Stimulated activated CD4-positive, alpha-beta T cell treated with anti-CD3 and anti-CD28 coated beads, Interleukin-4, amount 100 ng/mL, for 48 hours (primary cell): ENCODE data around the gene FAM13A.
"Not testable (repeated sequence)": the region's sequence is repeated elsewhere in the genome, so short reads cannot be mapped to it uniquely, and the experiment has no call there.

ENCODE experiments used
- DNase-seq, 2 donors: peaks; one replicate each; pipeline ENCODE4 v3.0.0-alpha.2; 2020; ENCODE audit warnings: low read depth in 2 of 2

Gene FAM13A

GRCh38 chr4:89042055-89042454 lies 14.9 kb downstream of the FAM13A start:
- no peak for DNase-seq

DNA sequence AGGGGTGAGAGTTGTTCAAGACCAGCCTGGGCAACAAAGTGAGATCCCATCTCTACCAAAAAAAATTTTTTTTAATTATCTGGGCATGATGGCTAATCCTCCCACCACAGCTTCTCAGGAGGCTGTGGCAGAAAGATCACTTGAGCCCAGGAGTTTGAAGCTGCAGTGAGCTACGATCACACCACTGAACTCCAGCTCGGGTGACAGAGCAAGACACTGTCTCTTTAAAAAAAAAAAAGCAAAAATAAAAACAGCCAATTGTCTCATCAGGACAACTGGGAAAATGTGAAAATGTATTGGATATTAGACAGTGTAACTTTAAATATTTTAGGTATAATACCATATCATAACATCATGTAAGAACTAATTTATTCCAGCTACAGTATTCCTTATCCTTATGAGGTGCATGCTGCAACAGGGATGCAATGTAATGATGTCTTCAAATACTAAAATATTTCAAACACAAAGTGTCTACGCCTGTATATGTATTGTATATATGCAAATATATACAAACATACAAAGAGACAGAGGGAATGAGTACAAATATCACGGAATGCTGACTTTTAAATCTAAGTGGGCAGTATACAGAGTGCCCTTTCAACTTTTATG lies 17.2 kb downstream of the FAM13A start:
- no peak for DNase-seq

DNA sequence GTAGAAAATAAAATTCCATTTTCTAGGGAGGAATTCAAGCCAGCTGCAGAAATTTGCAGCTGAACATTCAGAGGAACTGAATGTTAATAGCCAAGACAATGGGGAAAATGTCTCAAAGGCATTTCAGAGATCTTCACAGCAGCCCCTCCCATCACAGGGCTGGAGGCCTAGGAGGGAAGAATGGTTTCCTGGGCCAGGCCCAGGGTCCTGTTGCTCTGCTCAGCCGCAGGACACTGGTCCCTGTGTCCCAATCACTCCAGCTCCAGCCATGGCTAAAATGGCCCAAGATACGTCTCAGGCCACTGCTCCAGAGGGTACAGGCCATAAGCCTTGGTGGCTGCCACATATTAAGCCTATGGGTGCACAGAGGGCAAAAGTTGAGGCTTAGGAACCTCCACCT lies 20.4 kb downstream of the FAM13A start:
- DNase-seq: no peak

DNA sequence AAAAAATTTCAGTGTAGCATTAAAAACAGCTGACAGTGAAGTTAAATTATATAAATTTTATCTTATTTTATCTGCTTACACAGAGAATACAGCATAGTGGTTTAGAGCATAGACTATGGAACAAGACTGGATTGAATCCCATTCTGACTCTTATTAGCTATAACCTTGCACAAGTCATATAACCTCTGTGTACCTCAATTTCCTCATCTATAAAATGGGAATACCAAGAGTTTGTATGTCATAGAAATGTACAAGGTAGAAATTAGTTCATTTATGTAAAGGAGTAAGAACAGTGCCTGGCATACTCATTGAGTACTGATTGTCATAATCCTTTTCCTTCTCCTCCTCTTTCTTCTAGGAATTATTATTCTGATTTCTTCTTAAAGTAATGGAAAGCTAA lies 25.7 kb downstream of the FAM13A start:
- DNase-seq: no peak

GRCh38 chr4:89029591-89029990 lies 27.4 kb downstream of the FAM13A start:
- DNase-seq: no peak

DNA sequence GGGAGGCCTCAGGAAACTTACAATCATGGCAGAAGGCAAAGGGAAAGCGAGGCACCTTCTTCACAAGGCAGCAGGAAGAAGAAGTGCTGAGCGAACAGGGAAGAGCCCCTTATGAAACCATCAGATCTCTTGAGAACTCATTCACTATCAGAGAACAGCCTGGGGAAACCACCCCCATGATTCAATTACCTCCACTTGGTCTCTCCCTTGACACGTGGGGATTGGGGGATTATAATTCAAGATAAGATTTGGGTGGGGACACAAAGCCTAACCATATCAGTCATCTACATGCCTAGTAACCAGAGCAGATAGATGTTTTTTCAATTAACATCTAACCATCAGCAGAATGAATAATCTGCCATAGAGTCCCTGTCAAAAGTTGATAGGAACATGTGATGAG lies 30.4 kb downstream of the FAM13A start:
- DNase-seq: no peak

DNA sequence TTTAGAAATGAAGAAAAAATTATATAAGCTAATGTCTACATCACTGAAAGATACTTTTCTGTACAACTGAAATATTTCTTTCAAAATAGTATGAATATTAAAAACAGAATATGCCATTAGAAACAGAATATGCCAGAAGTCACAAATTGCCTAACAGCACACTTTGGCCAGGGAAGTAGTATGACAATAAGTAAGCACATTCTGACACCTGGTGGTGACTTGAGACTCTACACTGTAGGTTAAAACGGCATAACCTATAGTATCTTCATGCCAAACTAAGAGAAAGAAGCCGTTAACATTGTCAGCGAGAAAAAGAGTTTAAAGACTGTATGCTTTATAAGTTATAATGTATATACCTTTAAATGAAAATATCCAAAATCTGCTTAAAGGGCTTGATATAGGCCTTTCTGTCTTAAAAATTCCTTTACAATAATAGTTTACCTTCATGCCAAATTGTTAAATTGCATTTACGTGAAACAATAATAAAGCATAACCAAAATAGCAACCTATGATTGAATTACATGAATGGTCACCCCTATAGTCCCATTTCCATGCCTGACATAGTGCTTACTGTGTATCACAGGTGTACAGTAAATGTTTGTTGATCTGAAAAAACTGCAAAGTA lies 32.8 kb downstream of the FAM13A start:
- peak in 1 of 2 donors; percentile 22 for DNase-seq

- DNase-seq: no peak
These were observed 33.8 kb downstream of the FAM13A start for GRCh38 chr4:89023140-89023539.

- DNase-seq: no peak
These were observed 34.4 kb downstream of the FAM13A start for GRCh38 chr4:89022426-89023128.

DNA sequence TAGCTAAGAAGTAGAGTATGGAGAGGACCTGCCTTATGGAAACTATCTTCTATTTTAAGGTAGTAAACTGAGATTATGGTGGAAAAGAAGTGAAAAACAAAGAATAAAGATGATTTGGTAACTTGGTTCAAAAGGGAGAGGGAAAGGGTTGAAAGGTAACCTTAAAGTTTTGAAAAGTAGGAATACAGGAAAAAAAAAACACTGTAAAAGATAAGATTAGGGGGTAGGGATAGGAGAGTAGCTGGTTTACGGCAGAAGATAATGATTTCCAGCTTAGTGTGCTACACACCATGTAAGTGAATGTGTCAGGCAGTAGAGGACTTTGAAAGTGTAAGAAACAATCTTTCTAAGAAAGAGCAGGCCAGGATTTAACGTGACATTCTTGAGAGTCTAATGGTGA lies 35.3 kb downstream of the FAM13A start:
- DNase-seq: no peak

DNA sequence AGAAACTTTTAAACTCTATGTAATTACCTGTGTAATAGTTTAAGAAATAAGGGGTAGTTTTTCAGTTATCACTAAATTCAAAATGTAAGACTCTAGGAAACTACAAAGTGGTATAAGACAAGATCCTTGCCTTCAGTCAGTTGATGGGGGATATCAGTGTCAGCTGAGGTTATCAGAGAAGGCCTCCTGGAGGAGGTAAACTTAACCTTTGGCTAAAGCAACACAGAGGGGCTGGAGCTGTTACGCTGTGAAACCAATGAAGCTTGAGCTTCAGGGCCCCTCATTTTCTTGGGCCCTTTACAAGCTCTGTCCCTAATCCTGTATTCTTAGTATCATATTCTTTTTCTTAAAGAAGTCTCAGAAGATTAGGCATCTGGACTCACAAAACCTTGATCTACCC lies 35.9 kb downstream of the FAM13A start:
- no peak for DNase-seq

- not testable (repeated sequence) for DNase-seq
These were observed 42.1 kb downstream of the FAM13A start for GRCh38 chr4:89014897-89015296.

DNA sequence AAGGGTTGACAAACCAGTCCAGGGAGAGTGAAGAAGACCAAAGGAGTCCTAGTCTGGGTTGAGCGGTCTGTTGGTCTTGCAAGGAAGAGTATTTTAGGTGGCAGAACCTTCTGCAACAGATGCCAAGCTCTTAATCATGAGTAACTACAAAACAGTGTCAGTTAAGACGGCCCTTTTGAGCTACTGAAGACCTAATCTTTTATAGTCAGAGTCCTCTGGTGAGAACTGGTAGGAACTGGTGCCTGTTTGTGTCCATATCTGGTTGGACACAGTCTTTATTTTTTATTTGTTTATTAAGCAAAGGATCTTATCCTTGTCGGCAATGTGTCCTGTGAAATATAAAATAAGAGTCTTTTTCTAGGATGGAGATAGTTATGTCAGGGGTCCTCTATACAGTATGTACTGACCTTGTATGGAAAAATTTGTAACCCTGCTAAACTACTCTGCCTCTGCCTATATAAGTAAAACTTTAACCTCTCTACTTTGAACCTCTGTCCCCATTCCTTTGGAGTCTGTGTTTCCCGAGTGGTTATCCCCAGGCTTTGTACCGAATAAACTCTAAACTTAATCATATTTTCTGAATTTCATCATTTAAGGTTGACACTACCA lies 47.1 kb downstream of the FAM13A start:
- no peak for DNase-seq

DNA sequence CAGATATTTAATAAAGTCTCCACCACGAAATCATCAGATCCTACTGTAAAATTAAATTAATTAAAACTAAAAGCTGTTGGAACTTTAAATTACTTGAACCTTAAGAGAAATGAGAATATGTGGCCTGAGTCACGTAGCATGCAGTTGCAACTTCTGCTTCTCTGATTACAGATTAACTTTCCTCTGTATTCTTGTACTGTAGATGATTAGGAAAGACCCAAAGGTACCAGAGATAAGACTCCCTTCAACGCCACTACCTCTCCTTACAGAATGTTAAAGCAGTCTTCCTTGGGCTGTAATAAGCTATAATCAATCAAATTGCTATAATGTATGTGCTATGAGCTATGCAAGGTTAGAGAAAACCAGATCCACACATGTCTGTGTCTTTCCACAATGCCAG lies 47.9 kb downstream of the FAM13A start:
- DNase-seq: no peak

DNA sequence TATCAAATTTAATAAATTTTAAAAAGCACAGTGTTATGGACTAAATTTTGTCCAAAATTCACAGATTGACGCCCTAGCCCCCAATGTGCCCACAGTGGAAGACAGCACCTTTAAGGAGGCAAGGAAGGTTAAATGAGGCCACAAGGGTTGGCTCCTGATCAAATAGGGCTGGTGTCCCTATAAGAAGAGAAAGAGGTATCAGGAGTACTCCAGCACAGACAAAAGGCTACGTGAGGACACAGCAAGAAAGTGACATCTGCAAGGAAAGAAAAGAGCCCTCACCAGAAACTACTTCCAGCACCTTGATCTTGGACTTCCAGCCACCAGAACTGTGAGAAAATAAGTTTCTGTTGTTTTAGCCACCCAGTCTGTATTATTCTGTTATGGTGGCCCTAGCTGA lies 48.8 kb downstream of the FAM13A start:
- DNase-seq: no peak

DNA sequence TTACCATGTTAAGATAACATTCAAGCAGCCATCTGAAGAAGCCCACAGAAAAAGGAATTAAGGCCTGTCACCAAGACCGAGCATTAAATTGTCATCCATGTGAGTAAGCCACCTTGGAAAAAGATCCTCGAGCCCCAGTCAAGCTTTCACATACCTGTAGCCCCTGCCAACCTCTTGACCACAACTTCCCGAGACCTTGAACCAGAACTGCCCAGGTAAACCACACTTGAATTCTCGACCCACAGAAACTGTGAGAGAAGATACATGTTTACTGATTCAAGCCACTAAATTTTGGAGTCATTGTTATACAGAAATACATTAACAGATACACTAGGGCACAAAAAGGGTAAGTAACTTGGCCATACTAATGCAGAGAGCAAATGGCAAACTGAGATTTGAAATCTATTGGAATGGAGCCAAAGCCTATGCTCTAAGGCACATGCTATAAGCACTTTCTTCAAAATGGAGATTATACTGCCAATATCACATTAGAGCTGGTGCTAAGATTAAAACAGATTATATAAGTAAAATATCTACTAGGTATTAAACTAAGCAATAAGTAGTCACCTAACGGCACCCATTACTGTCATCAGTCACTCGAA lies 49.5 kb downstream of the FAM13A start:
- DNase-seq: no peak

DNA sequence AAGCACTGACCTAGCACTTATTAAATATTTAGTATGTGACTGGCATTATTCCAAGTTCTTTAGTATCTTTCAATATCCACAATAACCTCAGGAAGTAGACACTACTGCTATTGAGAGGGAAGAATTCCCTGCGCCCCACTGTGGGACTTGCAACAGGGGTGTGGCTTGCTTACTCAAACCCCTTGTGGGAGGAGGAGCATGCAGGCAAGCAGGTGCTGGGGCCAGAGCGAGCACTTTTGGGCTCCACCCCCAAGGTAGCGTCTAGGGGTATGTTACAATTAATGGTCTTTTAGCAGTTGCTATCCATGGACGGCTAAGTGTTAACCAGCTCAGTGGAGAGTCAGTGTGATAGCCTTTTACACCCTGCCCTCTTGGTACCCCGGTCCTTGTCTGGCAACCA lies 50.7 kb downstream of the FAM13A start:
- no peak for DNase-seq

GRCh38 chr4:89005066-89005465 lies 51.9 kb downstream of the FAM13A start:
- not testable (repeated sequence) for DNase-seq

DNA sequence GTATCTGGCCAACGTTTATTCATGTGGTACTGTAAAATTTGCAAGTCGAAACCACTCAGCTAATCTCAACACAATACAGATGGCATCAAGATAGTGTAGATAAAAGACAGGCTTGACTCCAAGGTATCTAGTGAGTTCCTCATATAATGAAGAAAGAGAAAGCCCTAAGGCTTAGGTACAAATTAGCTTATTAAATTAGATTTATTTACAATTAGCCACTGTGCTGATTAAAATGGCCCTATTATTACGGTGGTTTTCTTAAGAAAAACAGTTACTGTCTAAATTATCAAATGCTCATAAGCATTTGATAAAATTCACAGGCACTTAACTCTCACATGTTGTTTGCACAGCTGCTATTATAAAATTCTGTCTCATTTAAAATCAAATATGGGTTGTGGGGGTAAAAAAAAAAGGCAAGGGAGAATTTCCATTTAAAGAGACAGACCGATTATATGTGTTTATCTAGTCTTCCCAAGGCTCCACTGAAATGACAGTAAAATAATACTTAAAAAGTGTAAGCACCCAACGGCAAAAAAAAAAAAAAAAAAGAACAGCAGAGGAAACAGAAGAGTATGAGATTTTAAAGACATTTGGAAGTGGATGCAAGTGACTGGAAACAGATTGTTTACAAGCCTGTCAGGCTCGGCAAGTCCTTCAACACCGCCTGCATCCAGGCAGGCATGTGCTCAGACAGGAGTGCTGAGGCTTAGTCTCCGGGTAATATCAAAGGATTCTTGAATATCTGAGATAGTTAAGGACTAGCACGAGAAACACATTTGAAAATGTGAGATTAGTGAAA lies 55.1 kb downstream of the FAM13A start:
- DNase-seq: no peak

- no peak for DNase-seq
These were observed 56.1 kb downstream of the FAM13A start for GRCh38 chr4:89000844-89001360.

DNA sequence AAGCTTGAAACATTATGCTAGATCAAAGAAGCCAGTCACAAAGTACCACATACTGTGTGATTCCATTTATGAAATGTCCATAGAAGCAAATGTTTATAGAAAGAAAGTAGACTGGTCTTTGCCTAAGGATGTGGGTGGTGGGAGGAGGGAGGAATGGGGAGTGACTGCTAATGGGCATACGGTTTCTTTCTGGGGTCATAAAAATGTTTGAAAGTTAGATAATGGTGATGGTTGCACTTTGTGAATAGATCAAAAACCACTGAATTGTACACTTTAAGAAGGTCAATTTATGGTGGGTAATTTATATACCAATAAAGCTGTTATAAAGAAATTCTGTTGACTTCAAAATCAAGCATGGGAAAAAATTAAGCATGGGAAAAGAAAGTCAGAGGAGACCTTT lies 56.6 kb downstream of the FAM13A start:
- DNase-seq: no peak
